ENCODE measurements around the gene PPP1R3D.

- TF ChIP-seq POLR2AphosphoS5 (IDR thresholded peaks at IDR 0.05; ENCODE audit: low read depth, low read length) (no peak), POLR2A (IDR thresholded peaks at IDR 0.05; ENCODE audit: low read depth, low read length) (no peak), TAF1 (IDR thresholded peaks at IDR 0.05; ENCODE audit: borderline replicate concordance, low read depth, low read length) (no peak)
These were observed 6.1 kb downstream of the PPP1R3D start for GRCh38 chr20:59933849-59934585.
